Hepatic stellate cell (primary cell): ENCODE results near the gene TDRD9.

Experiments
- DNase-seq: peaks from one replicate; pipeline ENCODE4 v3.0.0; 2011; ENCODE audit warnings: low spot score

TDRD9 gene

GRCh38 chr14:104075530-104076151 lies 147.4 kb downstream of the TDRD9 start:
- DNase-seq, result no peak

DNA sequence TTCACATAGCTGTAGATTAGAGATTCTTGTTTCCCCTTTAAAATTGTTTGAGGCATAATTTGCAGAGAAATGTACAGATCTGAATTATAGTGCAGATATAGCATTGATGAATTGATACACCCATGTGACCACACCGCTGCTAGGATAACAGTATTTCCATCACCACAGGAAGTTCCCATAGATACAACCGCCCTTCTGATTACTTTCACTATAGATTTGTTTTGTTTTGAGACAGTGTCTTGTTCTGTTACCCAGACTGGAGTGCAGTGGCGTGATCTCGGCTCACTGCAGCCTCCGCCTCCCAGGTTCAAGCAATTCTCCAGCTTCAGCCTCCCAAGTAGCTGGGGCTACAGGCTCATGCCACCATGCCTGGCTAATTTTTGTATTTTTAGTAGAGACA lies 148.5 kb downstream of the TDRD9 start:
- DNase-seq, result no peak

- peak; percentile 91 for DNase-seq
Measured at GRCh38 chr14:104078031-104078455, 149.8 kb downstream of the TDRD9 start.

DNA sequence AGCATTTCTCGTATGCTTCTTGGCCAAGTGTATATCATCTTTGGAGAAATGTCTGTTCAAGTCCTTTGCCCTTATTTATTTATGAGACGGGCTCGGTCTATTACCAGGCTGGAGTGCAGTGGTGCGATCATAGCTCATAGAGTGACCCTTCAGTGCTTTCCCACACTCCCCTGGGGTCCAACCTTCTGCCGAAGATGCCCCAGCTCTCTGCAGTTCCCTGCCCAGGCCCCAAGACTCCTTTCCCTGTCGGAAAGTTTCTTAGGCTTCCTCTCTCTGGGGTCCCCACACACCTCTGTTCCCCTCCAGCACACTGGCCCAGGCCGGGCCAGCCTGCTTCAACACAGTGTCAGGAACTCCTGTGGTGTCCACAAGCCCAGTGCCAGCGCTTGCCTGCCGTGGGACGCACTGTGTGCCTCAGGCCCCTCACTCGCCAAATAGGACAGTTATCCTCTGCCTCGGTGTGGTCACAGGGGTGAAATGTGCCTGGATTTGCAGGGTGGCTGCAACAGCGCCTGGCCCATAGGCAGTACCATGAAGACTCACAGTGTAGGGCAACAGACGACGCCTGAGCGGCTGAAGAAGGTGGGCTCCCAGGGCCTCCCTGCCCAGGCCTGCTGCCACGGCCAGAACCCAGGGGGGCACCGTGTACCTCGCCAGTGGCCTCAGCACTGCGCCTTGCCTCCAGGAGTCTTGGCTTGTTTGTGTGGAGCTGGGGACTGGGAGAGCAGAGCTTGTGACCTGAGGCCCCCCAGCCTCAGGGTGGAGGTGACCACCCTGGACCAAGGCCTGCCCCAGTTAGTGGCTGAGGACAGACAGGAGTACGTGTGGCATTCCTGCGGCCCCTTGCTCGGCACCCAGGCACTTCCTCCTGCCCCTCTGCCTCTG lies 152.4 kb downstream of the TDRD9 start:
- no peak for DNase-seq

- DNase-seq, result peak; percentile 3
Measured at GRCh38 chr14:104081261-104081835, 153.1 kb downstream of the TDRD9 start.

GRCh38 chr14:104081951-104082464 lies 153.8 kb downstream of the TDRD9 start:
- peak; percentile 7 for DNase-seq

GRCh38 chr14:104082807-104083206 lies 154.6 kb downstream of the TDRD9 start:
- peak; percentile 4 for DNase-seq

DNA sequence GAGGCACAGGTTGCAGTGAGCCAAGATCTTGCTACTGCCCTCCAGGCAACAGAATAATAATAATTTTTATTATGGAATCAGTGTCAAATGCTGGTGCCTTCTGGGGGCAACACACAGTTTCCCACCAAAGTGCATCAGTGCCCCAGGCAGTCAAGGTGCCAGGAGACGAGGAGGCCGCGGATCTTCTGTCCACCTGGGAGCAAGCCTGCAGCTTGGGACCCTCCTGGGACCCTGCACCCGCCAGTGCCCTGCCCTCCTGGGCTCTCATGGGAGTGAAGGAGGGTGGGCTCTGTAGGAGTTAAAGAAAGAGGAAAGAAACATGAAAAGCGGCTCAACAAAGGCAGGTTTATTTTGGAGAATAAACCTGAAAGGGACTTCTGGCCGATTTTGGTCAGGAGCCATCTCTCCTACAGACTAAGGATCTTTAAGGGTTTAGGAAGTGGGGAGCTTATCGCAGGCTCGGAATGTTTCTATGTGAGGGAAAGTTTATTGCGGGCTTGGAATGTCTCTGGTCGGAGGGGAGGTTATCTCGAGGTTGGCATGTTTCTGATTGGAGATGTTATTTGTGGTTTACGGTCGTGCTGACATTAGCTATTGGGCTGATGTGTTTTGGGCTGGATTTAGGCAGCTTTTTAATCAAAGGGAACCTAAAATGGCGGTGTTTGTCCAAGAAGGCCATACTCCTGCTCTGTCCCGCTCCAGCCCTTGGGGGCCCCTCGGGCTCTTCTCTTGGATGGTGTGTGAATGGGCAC lies 156.2 kb downstream of the TDRD9 start:
- DNase-seq, result no peak

DNA sequence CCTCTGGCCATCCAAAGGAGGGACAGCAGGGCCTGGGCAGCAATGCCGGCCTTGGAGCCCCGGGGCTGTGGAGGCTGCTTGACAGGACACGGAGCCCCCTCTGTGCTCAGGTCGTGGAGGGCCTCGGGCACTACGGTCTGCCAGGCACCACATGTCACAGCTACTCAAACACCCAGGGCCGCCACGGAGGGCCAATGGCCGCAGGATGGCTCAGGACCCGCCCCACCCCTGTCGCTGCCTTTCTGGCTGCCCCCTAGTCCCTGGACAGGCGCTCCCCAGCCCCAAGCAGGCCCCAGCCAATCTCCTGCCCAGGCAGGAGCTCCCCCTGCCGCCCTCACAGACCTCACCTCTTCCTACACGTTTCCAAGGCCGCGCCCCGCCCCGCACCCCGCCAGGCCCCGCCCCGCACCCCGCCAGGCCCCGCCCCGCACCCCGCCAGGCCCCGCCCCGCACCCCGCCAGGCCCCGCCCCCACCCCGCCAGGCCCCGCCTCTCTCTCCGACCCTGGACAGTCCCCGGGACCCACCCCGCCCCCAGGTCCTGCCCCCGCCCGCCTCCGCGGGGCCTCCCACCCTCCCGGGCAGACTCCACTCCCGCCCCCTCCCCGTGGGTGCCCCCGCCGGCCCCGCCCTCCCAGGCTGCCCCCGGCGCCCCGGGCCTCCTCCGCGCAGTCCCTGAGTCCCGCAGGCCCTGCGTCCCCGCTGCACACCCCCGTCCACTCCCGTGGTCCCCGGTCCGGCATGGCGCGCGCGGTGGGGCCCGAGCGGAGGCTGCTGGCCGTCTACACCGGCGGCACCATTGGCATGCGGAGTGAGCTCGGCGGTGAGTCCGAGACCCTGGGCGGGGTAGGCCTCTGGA lies 157.0 kb downstream of the TDRD9 start, which contains the start of gene ASPG:
Gene ASPG, plus strand, starts transcription at position 669 of the 857 bp plus-strand sequence. Its CDS starts 71 bp downstream, at position 740.
- DNase-seq, result no peak

DNA sequence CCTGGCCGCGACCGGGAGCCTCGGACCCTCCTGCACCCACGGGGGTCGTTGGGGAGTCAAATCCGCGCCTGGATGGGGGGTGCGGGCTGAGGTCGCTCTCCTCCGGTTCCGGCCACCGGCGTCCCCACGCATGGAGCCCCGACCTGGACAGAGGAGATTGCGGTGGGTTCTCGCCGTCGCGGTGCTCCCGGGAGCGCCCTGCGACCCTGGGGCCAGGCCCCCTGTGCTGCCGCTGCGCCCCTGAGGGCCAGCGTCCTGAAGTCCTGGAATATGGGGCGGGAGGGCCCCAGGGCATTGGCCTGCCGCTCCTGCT lies 157.6 kb downstream of the TDRD9 start:
- no peak for DNase-seq

GRCh38 chr14:104086210-104086660 lies 158.0 kb downstream of the TDRD9 start:
- DNase-seq, result no peak

DNA sequence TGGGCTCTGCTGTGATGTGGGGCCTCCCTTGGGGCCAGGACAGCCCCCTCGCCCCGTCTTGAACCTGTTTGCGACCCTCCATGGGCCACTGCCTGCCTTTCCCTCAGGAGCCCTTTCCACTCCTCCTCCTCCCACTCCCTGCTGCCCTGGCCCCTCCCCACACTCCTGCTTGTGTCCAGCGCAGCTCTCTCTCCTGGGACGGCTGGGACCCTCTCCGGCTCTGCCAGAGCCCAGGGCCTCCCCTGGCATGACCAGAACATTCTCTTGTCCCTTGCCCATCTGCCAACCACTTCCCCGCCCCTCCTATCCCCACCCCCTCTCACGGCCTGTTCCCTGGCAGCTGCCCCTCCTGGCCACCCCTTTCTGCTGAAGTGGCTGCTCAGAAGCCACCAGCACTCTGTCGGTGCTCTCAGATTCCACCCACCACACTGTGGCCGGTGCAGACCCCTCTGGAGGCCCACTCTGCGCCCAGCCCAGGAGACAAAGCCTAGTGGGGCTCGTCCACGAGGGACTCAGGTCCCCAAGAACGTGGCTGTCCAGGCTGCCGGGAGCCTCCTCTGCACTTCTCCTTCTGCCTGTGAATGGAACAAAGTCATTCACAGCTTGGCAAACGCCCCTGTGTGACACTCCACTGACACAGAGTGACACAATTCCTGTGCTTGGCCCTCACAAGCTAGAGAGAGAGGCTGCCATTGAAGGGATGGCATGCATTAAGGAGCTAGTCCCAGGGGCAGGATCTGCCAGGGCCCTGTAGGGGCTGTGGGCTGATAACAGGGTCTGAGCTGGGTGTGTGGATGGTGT lies 158.6 kb downstream of the TDRD9 start:
- no peak for DNase-seq

DNA sequence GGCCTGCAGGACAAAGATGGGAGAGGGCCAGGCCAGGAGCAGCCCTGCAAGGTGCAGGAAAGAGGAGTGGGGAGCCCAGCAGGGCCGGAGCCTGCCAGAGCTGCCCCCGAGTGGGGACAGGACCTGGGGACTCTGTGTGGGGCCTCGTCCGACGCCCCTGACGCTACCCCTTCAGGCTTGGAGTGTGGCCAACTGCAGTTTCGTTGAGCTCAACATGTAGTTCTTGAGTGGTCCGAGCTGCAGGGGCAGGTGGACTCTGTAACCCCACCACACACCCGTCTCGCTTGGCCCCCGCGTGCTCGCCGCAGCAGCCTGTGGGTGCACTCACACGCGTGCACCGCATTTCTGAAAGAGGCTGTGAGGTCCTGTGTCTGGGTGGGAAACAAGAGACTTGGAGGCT lies 159.2 kb downstream of the TDRD9 start:
- no peak for DNase-seq

- no peak for DNase-seq
Measured at GRCh38 chr14:104087981-104088850, 160.0 kb downstream of the TDRD9 start.

GRCh38 chr14:104090071-104090748 lies 162.0 kb downstream of the TDRD9 start:
- no peak for DNase-seq

- DNase-seq, result no peak
Measured at GRCh38 chr14:104091061-104091926, 163.0 kb downstream of the TDRD9 start.

DNA sequence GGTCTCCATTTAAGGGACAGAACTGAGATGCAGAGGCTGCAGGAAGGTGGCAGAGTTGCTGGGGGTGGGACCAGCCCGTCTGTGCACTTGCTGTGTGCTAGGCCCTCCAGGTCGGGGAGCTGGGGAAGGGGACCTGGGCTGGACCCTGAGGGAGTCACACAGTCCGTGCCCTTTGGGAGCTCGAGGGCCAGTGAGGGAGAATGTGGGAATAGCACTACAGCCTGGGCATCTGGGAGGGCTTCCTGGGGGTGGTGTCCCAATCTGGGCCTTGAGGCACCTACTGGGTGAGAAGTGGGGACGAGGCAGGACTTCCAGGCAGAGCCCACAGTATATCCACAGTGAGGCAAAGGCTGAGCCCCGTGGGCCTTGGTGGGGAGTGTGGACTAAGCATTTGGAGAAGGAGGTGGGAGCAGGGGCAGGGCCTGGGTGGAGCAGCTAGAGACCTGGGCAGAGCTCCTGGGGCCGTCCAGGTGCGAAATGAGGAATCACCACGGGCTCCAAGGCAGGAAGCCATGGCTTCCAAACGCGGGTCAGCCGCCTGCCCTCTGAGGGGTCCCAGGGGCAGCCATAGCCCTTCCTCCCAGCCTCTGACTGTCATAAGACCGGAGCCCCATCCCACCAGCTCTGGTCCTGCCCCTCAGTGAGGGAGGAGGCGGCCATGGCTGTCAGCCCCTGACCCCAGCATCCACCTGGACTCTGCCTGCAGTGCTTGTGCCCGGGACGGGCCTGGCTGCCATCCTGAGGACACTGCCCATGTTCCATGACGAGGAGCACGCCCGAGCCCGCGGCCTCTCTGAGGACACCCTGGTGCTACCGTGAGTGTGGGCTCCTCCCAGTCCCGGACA lies 163.9 kb downstream of the TDRD9 start:
- no peak for DNase-seq
